WTC11 (cell line): ENCODE measurements around the gene CFAP58. TPM values are rescaled to one million over a fixed set of nuclear protein-coding genes. Genes with fewer than 3 reads are reported as not detected.
A peak's percentile ranks its signal among the peaks of the same experiment; 100 is the strongest.

Experiments used
- ATAC-seq: fragments of 200-7000 bp; cut with Tn5 transposase; 2 replicates; pipeline ENCODE4 v1.10.0; 2021; ENCODE audit warnings: mild to moderate bottlenecking, moderate library complexity
- CTCF ChIA-PET: fragments of 300-600 bp; sonication (Branson Sonifier 250); formaldehyde crosslinking; loops from one replicate; lab custom pipeline; 2021; ENCODE audit warnings: antibody characterized with exemption; lab: Charles Lee
- POLR2A ChIA-PET: fragments of 350-600 bp; sonication (Branson Sonifier 250); formaldehyde crosslinking; loops from one replicate; lab custom pipeline; 2021; ENCODE audit warnings: antibody characterized with exemption; lab: Charles Lee
- DNase-seq: peaks from one replicate; pipeline ENCODE4 v3.0.0; 2021; ENCODE audit warnings: low spot score
- H3K27ac Mint-ChIP-seq: 2 replicates; pipeline ENCODE4 v1.8.0; 2021; ENCODE audit warnings: mixed read lengths
- H3K27me3 Mint-ChIP-seq: 2 replicates; pipeline ENCODE4 v1.8.0; 2021; ENCODE audit warnings: low read depth, mild to moderate bottlenecking, moderate library complexity, mixed read lengths
- H3K36me3 Mint-ChIP-seq: 2 replicates; pipeline ENCODE4 v1.8.0; 2021; ENCODE audit warnings: mixed read lengths
- H3K4me1 Mint-ChIP-seq: 2 replicates; pipeline ENCODE4 v1.8.0; 2022; ENCODE audit warnings: mixed read lengths
- H3K4me3 Mint-ChIP-seq: 2 replicates; pipeline ENCODE4 v1.8.0; 2021; ENCODE audit warnings: mild to moderate bottlenecking, moderate library complexity, mixed read lengths
- H3K9me3 Mint-ChIP-seq: 2 replicates; pipeline ENCODE4 v1.8.0; 2021; ENCODE audit warnings: mixed read lengths
- ATF1 ChIP-seq: sonication (generic); formaldehyde crosslinking; IDR thresholded peaks from 2 replicates; pipeline ENCODE4 v1.8.1; 2023; ENCODE audit warnings: mild to moderate bottlenecking, moderate library complexity, missing genetic modification reagents
- CREB1 ChIP-seq: sonication (generic); formaldehyde crosslinking; IDR thresholded peaks from 2 replicates; pipeline ENCODE4 v1.8.0; 2023; ENCODE audit warnings: mild to moderate bottlenecking, missing genetic modification reagents
- EMX1 ChIP-seq: fragments of 250-450 bp; sonication (Bioruptor Pico); IDR thresholded peaks from 2 replicates; pipeline ENCODE4 v1.8.0; 2021; ENCODE audit warnings: mild to moderate bottlenecking
- FOXP1 ChIP-seq: sonication (generic); formaldehyde crosslinking; IDR thresholded peaks from 2 replicates; pipeline ENCODE4 v1.8.0; 2022; ENCODE audit warnings: missing genetic modification reagents, mild to moderate bottlenecking, moderate library complexity, borderline replicate concordance
- GRHL2 ChIP-seq: fragments of 250-450 bp; sonication (Bioruptor Pico); IDR thresholded peaks from 2 replicates; pipeline ENCODE4 v1.8.0; 2022; ENCODE audit warnings: mild to moderate bottlenecking, moderate library complexity; ENCODE audit not compliant: insufficient replicate concordance, severe bottlenecking
- GTF2I ChIP-seq: fragments of 250-450 bp; sonication (Bioruptor Pico); conservative IDR thresholded peaks from 2 replicates; pipeline ENCODE4 v1.4.0; 2021; ENCODE audit warnings: mild to moderate bottlenecking
- NFATC4 ChIP-seq: fragments of 250-450 bp; sonication (Bioruptor Pico); IDR thresholded peaks from 2 replicates; pipeline ENCODE4 v1.9.0; 2021; ENCODE audit warnings: mild to moderate bottlenecking
- NR3C1 ChIP-seq: sonication (generic); formaldehyde crosslinking; conservative IDR thresholded peaks from 2 replicates; pipeline ENCODE4 v1.8.1; 2023; ENCODE audit warnings: low read depth, mild to moderate bottlenecking, missing genetic modification reagents
- RELA ChIP-seq: sonication (generic); formaldehyde crosslinking; IDR thresholded peaks from 2 replicates; pipeline ENCODE4 v1.8.1; 2022; ENCODE audit warnings: missing genetic modification reagents, mild to moderate bottlenecking, borderline replicate concordance
- TCF7 ChIP-seq: sonication (generic); formaldehyde crosslinking; IDR thresholded peaks from 2 replicates; pipeline ENCODE4 v1.8.0; 2022; ENCODE audit warnings: mild to moderate bottlenecking, low read depth, missing genetic modification reagents, moderate library complexity
- TEAD4 ChIP-seq: sonication (generic); formaldehyde crosslinking; IDR thresholded peaks from 2 replicates; pipeline ENCODE4 v1.8.0; 2022; ENCODE audit warnings: mild to moderate bottlenecking, missing genetic modification reagents
- ZNF396 ChIP-seq: fragments of 250-450 bp; sonication (Bioruptor Pico); IDR thresholded peaks from 2 replicates; pipeline ENCODE4 v1.8.0; 2021; ENCODE audit warnings: mild to moderate bottlenecking, moderate library complexity, borderline replicate concordance
- total RNA-seq: library from RNA; stranded (reverse); gene quantifications from 3 replicates; pipeline ENCODE4 v1.2.3, GENCODE V29; 2021
- TF ChIP-seq, protein P1 (sequence below): sonication (generic); formaldehyde crosslinking; IDR thresholded peaks from 2 replicates; pipeline ENCODE4 v1.8.1; 2023; ENCODE audit warnings: mild to moderate bottlenecking, missing genetic modification reagents, borderline replicate concordance
- TF ChIP-seq, protein P2 (sequence below): sonication (generic); formaldehyde crosslinking; IDR thresholded peaks from 2 replicates; pipeline ENCODE4 v1.8.0; 2022; ENCODE audit warnings: mild to moderate bottlenecking, missing genetic modification reagents
- TF ChIP-seq, protein P3 (sequence below): fragments of 250-450 bp; sonication (Bioruptor Pico); IDR thresholded peaks from 2 replicates; pipeline ENCODE4 v1.9.0; 2021; ENCODE audit warnings: mild to moderate bottlenecking
- TF ChIP-seq, protein P4 (sequence below): sonication (generic); formaldehyde crosslinking; IDR thresholded peaks from 2 replicates; pipeline ENCODE4 v1.8.1; 2022; ENCODE audit warnings: mild to moderate bottlenecking, moderate library complexity, missing genetic modification reagents
- TF ChIP-seq, protein P5 (sequence below): fragments of 250-450 bp; sonication (Bioruptor Pico); IDR thresholded peaks from 2 replicates; pipeline ENCODE4 v1.9.0; 2021; ENCODE audit warnings: mild to moderate bottlenecking, borderline replicate concordance

Gene CFAP58
- total RNA-seq, 1 experiment from 2014 or later, result 1.0 TPM

DNA sequence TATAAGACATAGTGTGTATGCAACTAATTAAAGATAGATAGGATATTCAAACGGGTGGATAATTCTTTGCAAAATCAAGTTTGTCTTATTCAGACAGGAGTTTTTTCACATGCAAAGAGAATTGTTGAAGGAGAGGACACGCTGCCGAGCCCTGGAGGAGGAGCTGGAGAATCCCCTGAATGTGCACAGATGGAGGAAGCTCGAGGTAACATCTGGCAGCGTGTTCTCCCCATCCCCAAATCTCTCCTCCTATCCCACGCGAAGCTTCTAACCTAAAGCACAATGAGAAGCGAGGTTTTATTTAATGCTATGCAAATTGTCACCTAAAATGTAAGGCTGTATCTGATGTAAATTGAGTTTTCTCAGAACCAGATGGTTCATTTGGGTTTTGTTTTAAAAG lies 50.0 kb downstream of the CFAP58 start (continued):
- no peak for TF ChIP-seq TEAD4 (CRISPR knock-in tag)

DNA sequence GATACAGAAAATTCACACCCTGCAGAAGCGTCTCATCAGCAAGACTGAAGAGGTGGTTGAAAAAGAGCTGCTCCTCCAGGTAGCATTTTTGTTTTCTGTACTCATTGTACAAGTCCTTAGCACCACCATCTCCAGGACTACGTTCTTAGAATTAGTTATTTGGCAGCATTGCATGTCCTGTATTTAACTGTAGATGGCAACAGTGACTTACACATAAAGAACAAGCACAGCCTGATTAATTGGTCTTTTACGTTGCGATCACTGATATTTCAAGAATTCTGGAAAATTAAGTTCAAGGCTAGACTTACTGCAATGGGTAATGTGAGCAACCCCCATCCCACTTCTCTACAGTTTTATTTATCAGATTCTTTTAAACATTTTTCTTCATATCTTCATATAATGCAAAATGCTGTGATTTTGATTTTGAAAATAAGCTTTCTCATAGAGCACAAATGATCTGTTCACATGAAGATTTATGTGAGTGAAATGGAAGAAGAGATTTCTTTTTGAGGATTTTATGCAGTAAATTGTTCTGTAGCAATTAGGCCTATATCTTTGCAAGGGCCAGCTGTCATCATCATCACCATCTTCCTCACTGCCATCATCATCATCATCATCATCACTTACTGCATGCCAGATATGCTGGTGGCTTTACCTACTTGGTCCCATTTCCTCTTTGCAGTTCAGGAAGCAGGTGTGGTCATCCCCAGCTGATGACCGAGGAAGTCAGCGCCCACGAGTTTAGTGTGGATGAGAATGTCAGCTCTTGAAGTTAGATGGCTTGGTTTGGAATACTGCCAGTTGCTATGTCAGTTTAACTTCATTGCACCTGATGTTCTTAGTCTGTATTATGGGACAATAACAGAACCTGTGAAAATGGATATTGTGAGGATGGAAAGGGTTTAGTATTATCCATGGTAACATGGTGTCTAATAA lies 53.4 kb downstream of the CFAP58 start:
- no peaks in the 10 kb centered on the region for H3K36me3 Mint-ChIP-seq
- POLR2A ChIA-PET, result no interaction called here
- H3K27ac Mint-ChIP-seq, result no peak overlapping the region
- no peak for TF ChIP-seq GRHL2 (CRISPR knock-in tag)
- TF ChIP-seq, protein P1, sequence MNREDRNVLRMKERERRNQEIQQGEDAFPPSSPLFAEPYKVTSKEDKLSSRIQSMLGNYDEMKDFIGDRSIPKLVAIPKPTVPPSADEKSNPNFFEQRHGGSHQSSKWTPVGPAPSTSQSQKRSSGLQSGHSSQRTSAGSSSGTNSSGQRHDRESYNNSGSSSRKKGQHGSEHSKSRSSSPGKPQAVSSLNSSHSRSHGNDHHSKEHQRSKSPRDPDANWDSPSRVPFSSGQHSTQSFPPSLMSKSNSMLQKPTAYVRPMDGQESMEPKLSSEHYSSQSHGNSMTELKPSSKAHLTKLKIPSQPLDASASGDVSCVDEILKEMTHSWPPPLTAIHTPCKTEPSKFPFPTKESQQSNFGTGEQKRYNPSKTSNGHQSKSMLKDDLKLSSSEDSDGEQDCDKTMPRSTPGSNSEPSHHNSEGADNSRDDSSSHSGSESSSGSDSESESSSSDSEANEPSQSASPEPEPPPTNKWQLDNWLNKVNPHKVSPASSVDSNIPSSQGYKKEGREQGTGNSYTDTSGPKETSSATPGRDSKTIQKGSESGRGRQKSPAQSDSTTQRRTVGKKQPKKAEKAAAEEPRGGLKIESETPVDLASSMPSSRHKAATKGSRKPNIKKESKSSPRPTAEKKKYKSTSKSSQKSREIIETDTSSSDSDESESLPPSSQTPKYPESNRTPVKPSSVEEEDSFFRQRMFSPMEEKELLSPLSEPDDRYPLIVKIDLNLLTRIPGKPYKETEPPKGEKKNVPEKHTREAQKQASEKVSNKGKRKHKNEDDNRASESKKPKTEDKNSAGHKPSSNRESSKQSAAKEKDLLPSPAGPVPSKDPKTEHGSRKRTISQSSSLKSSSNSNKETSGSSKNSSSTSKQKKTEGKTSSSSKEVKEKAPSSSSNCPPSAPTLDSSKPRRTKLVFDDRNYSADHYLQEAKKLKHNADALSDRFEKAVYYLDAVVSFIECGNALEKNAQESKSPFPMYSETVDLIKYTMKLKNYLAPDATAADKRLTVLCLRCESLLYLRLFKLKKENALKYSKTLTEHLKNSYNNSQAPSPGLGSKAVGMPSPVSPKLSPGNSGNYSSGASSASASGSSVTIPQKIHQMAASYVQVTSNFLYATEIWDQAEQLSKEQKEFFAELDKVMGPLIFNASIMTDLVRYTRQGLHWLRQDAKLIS (CRISPR knock-in tag), result no peak
- no peak for TF ChIP-seq NFATC4 (CRISPR knock-in tag)
- no peak for TF ChIP-seq NR3C1 (CRISPR knock-in tag)
- TF ChIP-seq ZNF396 (CRISPR knock-in tag), result no peak
- no peak for TF ChIP-seq FOXP1 (CRISPR knock-in tag)
- TF ChIP-seq ATF1 (CRISPR knock-in tag), result no peak
- H3K4me3 Mint-ChIP-seq, result no peak overlapping the region
- DNase-seq (no peak), ATAC-seq (peak; percentile 67)
- CTCF ChIA-PET, result interaction anchor here (1.0 to 4.0 kb wide), 6 partner anchors 50 to 232 kb away, joined by 3 to 51 read pairs (median 5); partner anchors contain the start of gene CFAP58
- peaks cover 8% of the 10 kb centered on the region for H3K4me1 Mint-ChIP-seq
- no peaks in the 10 kb centered on the region; the same call in 1 of the 2 replicates for H3K27me3 Mint-ChIP-seq
- no peaks in the 10 kb centered on the region for H3K9me3 Mint-ChIP-seq

DNA sequence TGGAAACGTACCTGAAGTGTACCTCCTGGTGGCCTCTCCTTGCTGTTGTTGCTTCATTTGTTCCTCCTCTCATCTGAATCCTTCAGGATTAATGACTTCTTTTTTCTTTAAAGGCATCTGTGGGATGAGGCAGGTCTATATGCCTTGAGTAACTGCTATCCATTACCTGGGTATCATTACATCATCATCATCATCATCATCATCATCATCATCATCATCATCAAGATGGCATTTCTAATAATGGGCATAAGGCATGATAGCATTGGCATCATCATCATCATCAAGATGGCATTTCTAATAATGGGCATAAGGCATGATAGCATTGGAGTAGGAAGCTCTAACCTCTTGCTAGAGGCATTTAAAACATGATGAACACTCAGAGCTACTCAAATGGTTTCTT lies 59.9 kb downstream of the CFAP58 start:
- Mint-ChIP-seq H3K4me1 (peaks cover 12% of the 10 kb centered on the region), H3K27me3 (no peaks in the 10 kb centered on the region), H3K27ac (no peak overlapping the region), H3K4me3 (no peak overlapping the region), H3K36me3 (no peaks in the 10 kb centered on the region), H3K9me3 (peaks cover 9% of the 10 kb centered on the region)
- ChIA-PET CTCF (interaction anchor here (0.9 to 2.0 kb wide), 2 partner anchors 60 to 209 kb away, joined by 3 to 4 read pairs; partner anchors contain the start of gene CFAP58), POLR2A (no interaction called here)
- TF ChIP-seq GTF2I (CRISPR knock-in tag) (no peak), EMX1 (CRISPR knock-in tag) (no peak), RELA (CRISPR knock-in tag) (no peak), CREB1 (no peak)
- DNase-seq (no peak), ATAC-seq (no peak)

DNA sequence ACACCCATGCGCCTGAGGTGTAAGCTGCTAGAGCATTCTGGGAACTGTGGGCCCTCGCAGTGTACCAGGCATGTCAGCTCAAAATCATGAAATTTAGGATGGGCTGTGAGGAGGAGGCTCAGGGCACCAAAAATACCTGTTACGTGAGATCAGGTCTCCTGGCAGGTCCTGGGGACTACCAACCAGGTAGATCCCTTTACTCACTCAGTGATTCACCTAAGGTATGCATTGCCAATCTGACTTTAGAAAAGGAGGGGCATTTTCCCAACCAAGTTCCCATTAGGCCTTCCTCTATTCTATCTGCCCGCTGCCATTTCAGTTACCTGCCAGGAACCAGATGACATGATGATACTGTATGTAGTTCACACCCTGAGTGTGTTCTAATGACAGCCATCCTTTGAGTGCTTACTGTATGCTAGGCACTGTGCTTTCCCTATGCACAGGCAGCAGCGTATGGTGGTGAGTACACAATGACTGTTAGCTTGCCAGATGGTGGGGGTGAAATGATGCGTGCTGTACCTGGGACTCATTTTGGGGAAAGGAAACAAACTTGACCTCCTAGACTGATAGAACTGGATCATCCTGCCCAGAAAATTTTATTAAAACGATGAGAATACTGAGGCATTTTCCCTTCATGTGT lies 62.0 kb downstream of the CFAP58 start:
- ATAC-seq (no peak), DNase-seq (no peak)
- no peaks in the 10 kb centered on the region for H3K27me3 Mint-ChIP-seq
- no peaks in the 10 kb centered on the region for H3K36me3 Mint-ChIP-seq
- peaks cover 9% of the 10 kb centered on the region for H3K9me3 Mint-ChIP-seq
- CTCF ChIA-PET, result interaction anchor here (1.0 kb wide), 1 partner anchor 124 kb away, joined by 3 read pairs; no protein-coding TSS in a partner anchor
- no peak overlapping the region for H3K27ac Mint-ChIP-seq
- H3K4me3 Mint-ChIP-seq, result no peak overlapping the region
- H3K4me1 Mint-ChIP-seq, result peaks cover 19% of the 10 kb centered on the region
- POLR2A ChIA-PET, result no interaction called here
- TF ChIP-seq, protein P2, sequence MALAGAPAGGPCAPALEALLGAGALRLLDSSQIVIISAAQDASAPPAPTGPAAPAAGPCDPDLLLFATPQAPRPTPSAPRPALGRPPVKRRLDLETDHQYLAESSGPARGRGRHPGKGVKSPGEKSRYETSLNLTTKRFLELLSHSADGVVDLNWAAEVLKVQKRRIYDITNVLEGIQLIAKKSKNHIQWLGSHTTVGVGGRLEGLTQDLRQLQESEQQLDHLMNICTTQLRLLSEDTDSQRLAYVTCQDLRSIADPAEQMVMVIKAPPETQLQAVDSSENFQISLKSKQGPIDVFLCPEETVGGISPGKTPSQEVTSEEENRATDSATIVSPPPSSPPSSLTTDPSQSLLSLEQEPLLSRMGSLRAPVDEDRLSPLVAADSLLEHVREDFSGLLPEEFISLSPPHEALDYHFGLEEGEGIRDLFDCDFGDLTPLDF, result no peak
- TF ChIP-seq, protein P3, sequence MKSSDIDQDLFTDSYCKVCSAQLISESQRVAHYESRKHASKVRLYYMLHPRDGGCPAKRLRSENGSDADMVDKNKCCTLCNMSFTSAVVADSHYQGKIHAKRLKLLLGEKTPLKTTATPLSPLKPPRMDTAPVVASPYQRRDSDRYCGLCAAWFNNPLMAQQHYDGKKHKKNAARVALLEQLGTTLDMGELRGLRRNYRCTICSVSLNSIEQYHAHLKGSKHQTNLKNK (CRISPR knock-in tag), result no peak
- TF ChIP-seq ATF1 (CRISPR knock-in tag) (no peak), FOXP1 (CRISPR knock-in tag) (no peak), TCF7 (no peak)
- TF ChIP-seq, protein P4, sequence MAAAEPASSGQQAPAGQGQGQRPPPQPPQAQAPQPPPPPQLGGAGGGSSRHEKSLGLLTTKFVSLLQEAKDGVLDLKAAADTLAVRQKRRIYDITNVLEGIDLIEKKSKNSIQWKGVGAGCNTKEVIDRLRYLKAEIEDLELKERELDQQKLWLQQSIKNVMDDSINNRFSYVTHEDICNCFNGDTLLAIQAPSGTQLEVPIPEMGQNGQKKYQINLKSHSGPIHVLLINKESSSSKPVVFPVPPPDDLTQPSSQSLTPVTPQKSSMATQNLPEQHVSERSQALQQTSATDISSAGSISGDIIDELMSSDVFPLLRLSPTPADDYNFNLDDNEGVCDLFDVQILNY (CRISPR knock-in tag), result no peak
- TF ChIP-seq, protein P5, sequence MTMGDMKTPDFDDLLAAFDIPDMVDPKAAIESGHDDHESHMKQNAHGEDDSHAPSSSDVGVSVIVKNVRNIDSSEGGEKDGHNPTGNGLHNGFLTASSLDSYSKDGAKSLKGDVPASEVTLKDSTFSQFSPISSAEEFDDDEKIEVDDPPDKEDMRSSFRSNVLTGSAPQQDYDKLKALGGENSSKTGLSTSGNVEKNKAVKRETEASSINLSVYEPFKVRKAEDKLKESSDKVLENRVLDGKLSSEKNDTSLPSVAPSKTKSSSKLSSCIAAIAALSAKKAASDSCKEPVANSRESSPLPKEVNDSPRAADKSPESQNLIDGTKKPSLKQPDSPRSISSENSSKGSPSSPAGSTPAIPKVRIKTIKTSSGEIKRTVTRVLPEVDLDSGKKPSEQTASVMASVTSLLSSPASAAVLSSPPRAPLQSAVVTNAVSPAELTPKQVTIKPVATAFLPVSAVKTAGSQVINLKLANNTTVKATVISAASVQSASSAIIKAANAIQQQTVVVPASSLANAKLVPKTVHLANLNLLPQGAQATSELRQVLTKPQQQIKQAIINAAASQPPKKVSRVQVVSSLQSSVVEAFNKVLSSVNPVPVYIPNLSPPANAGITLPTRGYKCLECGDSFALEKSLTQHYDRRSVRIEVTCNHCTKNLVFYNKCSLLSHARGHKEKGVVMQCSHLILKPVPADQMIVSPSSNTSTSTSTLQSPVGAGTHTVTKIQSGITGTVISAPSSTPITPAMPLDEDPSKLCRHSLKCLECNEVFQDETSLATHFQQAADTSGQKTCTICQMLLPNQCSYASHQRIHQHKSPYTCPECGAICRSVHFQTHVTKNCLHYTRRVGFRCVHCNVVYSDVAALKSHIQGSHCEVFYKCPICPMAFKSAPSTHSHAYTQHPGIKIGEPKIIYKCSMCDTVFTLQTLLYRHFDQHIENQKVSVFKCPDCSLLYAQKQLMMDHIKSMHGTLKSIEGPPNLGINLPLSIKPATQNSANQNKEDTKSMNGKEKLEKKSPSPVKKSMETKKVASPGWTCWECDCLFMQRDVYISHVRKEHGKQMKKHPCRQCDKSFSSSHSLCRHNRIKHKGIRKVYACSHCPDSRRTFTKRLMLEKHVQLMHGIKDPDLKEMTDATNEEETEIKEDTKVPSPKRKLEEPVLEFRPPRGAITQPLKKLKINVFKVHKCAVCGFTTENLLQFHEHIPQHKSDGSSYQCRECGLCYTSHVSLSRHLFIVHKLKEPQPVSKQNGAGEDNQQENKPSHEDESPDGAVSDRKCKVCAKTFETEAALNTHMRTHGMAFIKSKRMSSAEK, result no peak
